H9 (cell line): Measurements from ENCODE around the gene EPHB6. TPM values are rescaled to one million over a fixed set of nuclear protein-coding genes. Genes with fewer than 3 reads are reported as not detected.

Experiments used
- DNase-seq: peaks from one replicate; pipeline ENCODE4 v3.0.0-alpha.2; 2017
- H2AFZ ChIP-seq: one replicate; pipeline ENCODE4 v1.6.1; 2013; ENCODE audit warnings: mild to moderate bottlenecking, low read length, control low read depth, moderate library complexity
- H2AK5ac ChIP-seq: 2 replicates; pipeline ENCODE4 v1.6.1; 2013; ENCODE audit warnings: low read length, control low read depth, mixed read lengths; ENCODE audit not compliant: insufficient read length
- H2BK120ac ChIP-seq: one replicate; pipeline ENCODE4 v1.6.1; 2013; ENCODE audit warnings: low read depth, mild to moderate bottlenecking, low read length, control low read depth, inconsistent platforms; ENCODE audit not compliant: poor library complexity, severe bottlenecking
- H2BK12ac ChIP-seq: 2 replicates; pipeline ENCODE4 v1.6.1; 2013; ENCODE audit warnings: low read length, control low read depth, mixed read lengths, low read depth; ENCODE audit not compliant: insufficient read length
- H2BK15ac ChIP-seq: 2 replicates; pipeline ENCODE4 v1.6.1; 2013; ENCODE audit warnings: low read depth, low read length, control low read depth
- H2BK20ac ChIP-seq: one replicate; pipeline ENCODE4 v1.6.1; 2013; ENCODE audit warnings: low read depth, mild to moderate bottlenecking, low read length, control low read depth, inconsistent platforms; ENCODE audit not compliant: poor library complexity, severe bottlenecking
- H2BK5ac ChIP-seq: 2 replicates; pipeline ENCODE4 v1.6.1; 2013; ENCODE audit warnings: low read length, control low read depth, mixed read lengths; ENCODE audit not compliant: insufficient read length
- H3K14ac ChIP-seq: 2 replicates; pipeline ENCODE4 v1.6.1; 2013; ENCODE audit warnings: low read length, control low read depth; ENCODE audit not compliant: insufficient read depth
- H3K18ac ChIP-seq: 2 replicates; pipeline ENCODE4 v1.6.1; 2013; ENCODE audit warnings: low read depth, mild to moderate bottlenecking, mixed read lengths, low read length, control low read depth; ENCODE audit not compliant: insufficient read length
- H3K23ac ChIP-seq: 2 replicates; pipeline ENCODE4 v1.6.1; 2013; ENCODE audit warnings: low read length, control low read depth, mixed read lengths, low read depth; ENCODE audit not compliant: insufficient read length
- H3K23me2 ChIP-seq: 2 replicates; pipeline ENCODE4 v1.6.1; 2013; ENCODE audit warnings: low read depth, mild to moderate bottlenecking, mixed read lengths, low read length, control low read depth; ENCODE audit not compliant: insufficient read length, poor library complexity, severe bottlenecking
- H3K27ac ChIP-seq: 2 replicates; pipeline ENCODE4 v1.5.1; 2013; ENCODE audit warnings: low read length, control low read depth, mixed read lengths, low read depth; ENCODE audit not compliant: insufficient read length
- H3K27me3 ChIP-seq: 2 replicates; pipeline ENCODE4 v1.6.1; 2013; ENCODE audit warnings: low read length, control low read depth, inconsistent platforms; ENCODE audit not compliant: insufficient read depth
- H3K4ac ChIP-seq: 2 replicates; pipeline ENCODE4 v1.6.1; 2013; ENCODE audit warnings: low read depth, mild to moderate bottlenecking, control low read depth, inconsistent platforms, low read length, moderate library complexity
- H3K4me1 ChIP-seq: 2 replicates; pipeline ENCODE4 v1.6.1; 2013; ENCODE audit warnings: low read length, control low read depth, inconsistent platforms; ENCODE audit not compliant: insufficient read depth
- H3K4me2 ChIP-seq: 2 replicates; pipeline ENCODE4 v1.6.1; 2013; ENCODE audit warnings: low read length, control low read depth, mixed read lengths; ENCODE audit not compliant: insufficient read length, insufficient read depth
- H3K56ac ChIP-seq: 2 replicates; pipeline ENCODE4 v1.6.1; 2013; ENCODE audit warnings: low read depth, mild to moderate bottlenecking, mixed read lengths, low read length, control low read depth; ENCODE audit not compliant: insufficient read length
- H3K79me1 ChIP-seq: 2 replicates; pipeline ENCODE4 v1.6.1; 2013; ENCODE audit warnings: low read depth, mild to moderate bottlenecking, moderate library complexity, low read length, control low read depth, inconsistent platforms; ENCODE audit not compliant: insufficient read depth, poor library complexity, severe bottlenecking
- H3K79me2 ChIP-seq: 2 replicates; pipeline ENCODE4 v1.6.1; 2013; ENCODE audit warnings: low read length, control low read depth, inconsistent platforms; ENCODE audit not compliant: insufficient read depth
- H3K9ac ChIP-seq: 2 replicates; pipeline ENCODE4 v1.6.1; 2013; ENCODE audit warnings: low read length, control low read depth, mixed read lengths; ENCODE audit not compliant: insufficient read length; ENCODE audit errors: extremely low read depth
- H3K9me3 ChIP-seq: one replicate; pipeline ENCODE4 v1.6.1; 2013; ENCODE audit warnings: low read depth, low read length, inconsistent platforms; ENCODE audit not compliant: control insufficient read depth
- H3T11ph ChIP-seq: one replicate; pipeline ENCODE4 v1.6.1; 2013; ENCODE audit warnings: mild to moderate bottlenecking, low read length, control low read depth, inconsistent platforms
- H4K20me1 ChIP-seq: one replicate; pipeline ENCODE4 v1.6.1; 2013; ENCODE audit not compliant: control insufficient read depth, insufficient read length, insufficient read depth
- H4K5ac ChIP-seq: 2 replicates; pipeline ENCODE4 v1.6.1; 2013; ENCODE audit warnings: low read depth, mild to moderate bottlenecking, mixed read lengths, low read length, control low read depth; ENCODE audit not compliant: insufficient read length
- H4K8ac ChIP-seq: replicated peaks from 2 replicates; pipeline ENCODE4 v1.6.1; 2013; ENCODE audit warnings: low read length, control low read depth, mixed read lengths, low read depth; ENCODE audit not compliant: insufficient read length
- H4K91ac ChIP-seq: 2 replicates; pipeline ENCODE4 v1.6.1; 2013; ENCODE audit warnings: low read depth, mild to moderate bottlenecking, moderate library complexity, mixed read lengths, low read length, control low read depth; ENCODE audit not compliant: insufficient read length
- H3K27ac Mint-ChIP-seq, 3 experiments: 2 replicates in 2 of 3; 3 replicates in 1 of 3; pipeline ENCODE4 v1.8.0; 2020 to 2021; ENCODE audit warnings: mixed read lengths in 3 of 3, mild to moderate bottlenecking in 1 of 3, moderate library complexity in 1 of 3
- H3K27me3 Mint-ChIP-seq: 2 replicates; pipeline ENCODE4 v1.8.0; 2021; ENCODE audit warnings: low read depth, mild to moderate bottlenecking, moderate library complexity, mixed read lengths
- H3K36me3 Mint-ChIP-seq, 3 experiments: 2 replicates in 2 of 3; 3 replicates in 1 of 3; pipeline ENCODE4 v1.8.0; 2020 to 2021; ENCODE audit warnings: low read depth in 3 of 3, mixed read lengths in 3 of 3; ENCODE audit not compliant: insufficient read depth in 1 of 3
- H3K4me1 Mint-ChIP-seq, 2 experiments: 2 replicates each; pipeline ENCODE4 v1.8.0; 2020; ENCODE audit warnings: mixed read lengths in 2 of 2
- H3K4me3 Mint-ChIP-seq, 2 experiments: 2 replicates in 1 of 2; 3 replicates in 1 of 2; pipeline ENCODE4 v1.8.0; 2020 to 2021; ENCODE audit warnings: mild to moderate bottlenecking in 2 of 2, mixed read lengths in 2 of 2, moderate library complexity in 1 of 2
- H3K9me3 Mint-ChIP-seq, 2 experiments: 2 replicates in 1 of 2; 3 replicates in 1 of 2; pipeline ENCODE4 v1.8.0; 2020; ENCODE audit warnings: mild to moderate bottlenecking in 2 of 2, mixed read lengths in 2 of 2, moderate library complexity in 1 of 2
- total RNA-seq: library from RNA; stranded (reverse); gene quantifications from 2 replicates; pipeline ENCODE4 v1.2.1, GENCODE V29; 2021
- TF ChIP-seq, protein P1 (sequence below): fragments of 200-600 bp; sonication (generic); conservative IDR thresholded peaks from 3 replicates; pipeline ENCODE4 v1.8.0; 2021; ENCODE audit warnings: antibody characterized with exemption, mild to moderate bottlenecking

EPHB6 gene
- total RNA-seq, 1 experiment from 2014 or later, result 9.7 TPM

DNA sequence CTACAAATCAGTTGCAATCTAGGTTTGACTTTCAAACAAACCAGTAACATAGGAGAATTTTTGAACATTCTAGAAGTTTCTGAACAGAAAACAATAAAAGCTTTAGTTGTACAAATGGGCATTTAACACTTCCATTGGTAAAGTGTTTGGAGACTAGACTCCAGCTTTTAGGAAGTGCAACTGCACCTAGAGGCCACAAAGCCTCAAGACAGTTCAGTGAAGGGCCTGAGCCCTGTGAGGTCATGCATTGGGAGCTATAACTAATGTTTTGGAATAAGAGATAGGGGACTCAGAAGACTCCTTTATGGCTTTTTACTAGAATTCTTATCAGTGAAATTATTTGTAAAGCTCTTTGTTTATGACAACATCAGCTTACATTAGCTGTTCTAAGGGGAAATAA, 3.0 kb upstream of the EPHB6 start:
- Histone ChIP-seq H3T11ph (no peak overlapping the region), H3K27ac (no peak overlapping the region), H3K4ac (no peak overlapping the region), H2BK120ac (no peak overlapping the region), H3K4me2 (no peak overlapping the region), H2BK5ac (no peak overlapping the region), H3K4me1 (peaks cover 3% of the 10 kb centered on the region; the same call in 1 of the 2 replicates), H3K18ac (no peak overlapping the region), H3K9ac (no peak overlapping the region), H3K23ac (no peak overlapping the region), H3K79me2 (no peaks in the 10 kb centered on the region), H4K5ac (no peak overlapping the region), H2BK15ac (no peak overlapping the region), H3K9me3 (no peaks in the 10 kb centered on the region), H2BK20ac (no peak overlapping the region), H4K20me1 (no peaks in the 10 kb centered on the region), H4K91ac (no peak overlapping the region), H2AFZ (no peak overlapping the region), H3K23me2 (peaks cover 17% of the 10 kb centered on the region), H3K14ac (no peak overlapping the region), H2BK12ac (no peak overlapping the region), H3K27me3 (peaks cover 4% of the 10 kb centered on the region; the same call in 1 of the 2 replicates), H3K79me1 (no peaks in the 10 kb centered on the region), H3K56ac (no peak overlapping the region), H4K8ac (no peak overlapping the region), H2AK5ac (no peak overlapping the region)
- DNase-seq, result no peak
- TF ChIP-seq, protein P1, sequence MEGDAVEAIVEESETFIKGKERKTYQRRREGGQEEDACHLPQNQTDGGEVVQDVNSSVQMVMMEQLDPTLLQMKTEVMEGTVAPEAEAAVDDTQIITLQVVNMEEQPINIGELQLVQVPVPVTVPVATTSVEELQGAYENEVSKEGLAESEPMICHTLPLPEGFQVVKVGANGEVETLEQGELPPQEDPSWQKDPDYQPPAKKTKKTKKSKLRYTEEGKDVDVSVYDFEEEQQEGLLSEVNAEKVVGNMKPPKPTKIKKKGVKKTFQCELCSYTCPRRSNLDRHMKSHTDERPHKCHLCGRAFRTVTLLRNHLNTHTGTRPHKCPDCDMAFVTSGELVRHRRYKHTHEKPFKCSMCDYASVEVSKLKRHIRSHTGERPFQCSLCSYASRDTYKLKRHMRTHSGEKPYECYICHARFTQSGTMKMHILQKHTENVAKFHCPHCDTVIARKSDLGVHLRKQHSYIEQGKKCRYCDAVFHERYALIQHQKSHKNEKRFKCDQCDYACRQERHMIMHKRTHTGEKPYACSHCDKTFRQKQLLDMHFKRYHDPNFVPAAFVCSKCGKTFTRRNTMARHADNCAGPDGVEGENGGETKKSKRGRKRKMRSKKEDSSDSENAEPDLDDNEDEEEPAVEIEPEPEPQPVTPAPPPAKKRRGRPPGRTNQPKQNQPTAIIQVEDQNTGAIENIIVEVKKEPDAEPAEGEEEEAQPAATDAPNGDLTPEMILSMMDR, result no peak
- Mint-ChIP-seq H3K27ac (no peak overlapping the region), H3K4me3 (no peak overlapping the region), H3K9me3 (no peaks in the 10 kb centered on the region; a peak in 1 of 5 replicates), H3K4me1 (peaks cover 17 to 19% of the 10 kb centered on the region in 2 experiments), H3K27me3 (peaks cover 18% of the 10 kb centered on the region), H3K36me3 (0 out of 7 replicates have a peak, but pooled peaks cover 0 to 3% (median 0%) of the 10 kb centered on the region in 3 experiments)
